ENCODE data around the gene KRTAP4-9.
"Not testable (repeated sequence)": the region's sequence is repeated elsewhere in the genome, so short reads cannot be mapped to it uniquely, and the experiment has no call there.

- not testable (repeated sequence) for TF ChIP-seq EP300, POLR2AphosphoS5, POLR2A (IDR thresholded peaks at IDR 0.05)
- TF ChIP-seq, protein P1, sequence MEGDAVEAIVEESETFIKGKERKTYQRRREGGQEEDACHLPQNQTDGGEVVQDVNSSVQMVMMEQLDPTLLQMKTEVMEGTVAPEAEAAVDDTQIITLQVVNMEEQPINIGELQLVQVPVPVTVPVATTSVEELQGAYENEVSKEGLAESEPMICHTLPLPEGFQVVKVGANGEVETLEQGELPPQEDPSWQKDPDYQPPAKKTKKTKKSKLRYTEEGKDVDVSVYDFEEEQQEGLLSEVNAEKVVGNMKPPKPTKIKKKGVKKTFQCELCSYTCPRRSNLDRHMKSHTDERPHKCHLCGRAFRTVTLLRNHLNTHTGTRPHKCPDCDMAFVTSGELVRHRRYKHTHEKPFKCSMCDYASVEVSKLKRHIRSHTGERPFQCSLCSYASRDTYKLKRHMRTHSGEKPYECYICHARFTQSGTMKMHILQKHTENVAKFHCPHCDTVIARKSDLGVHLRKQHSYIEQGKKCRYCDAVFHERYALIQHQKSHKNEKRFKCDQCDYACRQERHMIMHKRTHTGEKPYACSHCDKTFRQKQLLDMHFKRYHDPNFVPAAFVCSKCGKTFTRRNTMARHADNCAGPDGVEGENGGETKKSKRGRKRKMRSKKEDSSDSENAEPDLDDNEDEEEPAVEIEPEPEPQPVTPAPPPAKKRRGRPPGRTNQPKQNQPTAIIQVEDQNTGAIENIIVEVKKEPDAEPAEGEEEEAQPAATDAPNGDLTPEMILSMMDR (IDR thresholded peaks at IDR 0.05): not testable (repeated sequence)
These were observed 677 bp upstream of the KRTAP4-9 start for GRCh38 chr17:41104386-41105038.
